HPDE6-E6E7 (cell line): ENCODE results near the gene MDH2.
A peak's percentile ranks its signal among the peaks of the same experiment; 100 is the strongest.
"Not testable (repeated sequence)": the region's sequence is repeated elsewhere in the genome, so short reads cannot be mapped to it uniquely, and the experiment has no call there.

Experiments used
- DNase-seq: peaks from one replicate; pipeline ENCODE4 v3.0.0; 2011; ENCODE audit warnings: missing footprints; ENCODE audit errors: extremely low spot score

MDH2 gene

GRCh38 chr7:76071316-76072242 lies 23.7 kb downstream of the MDH2 start:
- DNase-seq, result no peak

- DNase-seq, result no peak
Observed at GRCh38 chr7:76072243-76073148, 24.6 kb downstream of the MDH2 start.

- no peak for DNase-seq
Observed at GRCh38 chr7:76073335-76073990, 25.6 kb downstream of the MDH2 start.

- DNase-seq, result no peak
Observed at GRCh38 chr7:76074306-76074971, 26.5 kb downstream of the MDH2 start.

- no peak for DNase-seq
Observed at GRCh38 chr7:76074972-76075370, 27.1 kb downstream of the MDH2 start.

GRCh38 chr7:76076995-76077394 lies 29.1 kb downstream of the MDH2 start:
- no peak for DNase-seq

- DNase-seq, result no peak
Observed at GRCh38 chr7:76077435-76077834, 29.5 kb downstream of the MDH2 start.

GRCh38 chr7:76080204-76080603 lies 32.3 kb downstream of the MDH2 start:
- no peak for DNase-seq

GRCh38 chr7:76084115-76084514 lies 36.2 kb downstream of the MDH2 start:
- DNase-seq, result not testable (repeated sequence)

GRCh38 chr7:76086070-76086469 lies 38.2 kb downstream of the MDH2 start:
- no peak for DNase-seq

- peak; percentile 62 for DNase-seq
Observed at GRCh38 chr7:76087362-76087791, 39.5 kb downstream of the MDH2 start.

GRCh38 chr7:76089865-76090475 lies 42.1 kb downstream of the MDH2 start:
- no peak for DNase-seq

- DNase-seq, result no peak
Observed at GRCh38 chr7:76091506-76091905, 43.6 kb downstream of the MDH2 start.

GRCh38 chr7:76093531-76093930 lies 45.6 kb downstream of the MDH2 start:
- DNase-seq, result not testable (repeated sequence)

- DNase-seq, result not testable (repeated sequence)
Observed at GRCh38 chr7:76094326-76094725, 46.4 kb downstream of the MDH2 start.

- no peak for DNase-seq
Observed at GRCh38 chr7:76095908-76096307, 48.0 kb downstream of the MDH2 start.

GRCh38 chr7:76101693-76102437 lies 54.0 kb downstream of the MDH2 start:
- not testable (repeated sequence) for DNase-seq

GRCh38 chr7:76103788-76104187 lies 55.9 kb downstream of the MDH2 start:
- DNase-seq, result not testable (repeated sequence)

- not testable (repeated sequence) for DNase-seq
Observed at GRCh38 chr7:76106130-76106529, 58.2 kb downstream of the MDH2 start.

- no peak for DNase-seq
Observed at GRCh38 chr7:76106893-76107292, 59.0 kb downstream of the MDH2 start.
